Measurements from ENCODE around the gene KRTAP9-2.
"Not testable (repeated sequence)": the region's sequence is repeated elsewhere in the genome, so short reads cannot be mapped to it uniquely, and the experiment has no call there.

The KRTAP9-2 gene

GRCh38 chr17:41226598-41227095, at the start of gene KRTAP9-2:
Gene KRTAP9-2, plus strand, starts transcription at chr17:41226648. Its CDS starts 7 bp downstream, at chr17:41226655.
- not testable (repeated sequence) for H3K27me3 ChIP-seq (ENCODE audit: control insufficient read depth, insufficient read depth, low read length); H3K4me1 ChIP-seq (ENCODE audit: control insufficient read depth, insufficient read depth, low read length); H3K36me3 ChIP-seq (ENCODE audit: control insufficient read depth, insufficient read depth, low read length); H3K27ac ChIP-seq (ENCODE audit: low read depth, low read length); H3K9ac ChIP-seq (ENCODE audit: low read length); H3K4me3 ChIP-seq (ENCODE audit: low read depth, low read length); H3K9me3 ChIP-seq (ENCODE audit: control insufficient read depth, insufficient read depth, low read depth, low read length)

- H3K9ac ChIP-seq (ENCODE audit: low read length): no peak overlapping the region
- no peaks in the 10 kb centered on the region for H3K36me3 ChIP-seq (ENCODE audit: control insufficient read depth, insufficient read depth, low read length)
- no peaks in the 10 kb centered on the region for H3K9me3 ChIP-seq (ENCODE audit: control insufficient read depth, insufficient read depth, low read depth, low read length)
- no peak overlapping the region for H3K4me3 ChIP-seq (ENCODE audit: low read depth, low read length)
- no peaks in the 10 kb centered on the region for H3K27me3 ChIP-seq (ENCODE audit: control insufficient read depth, insufficient read depth, low read length)
- H3K27ac ChIP-seq (ENCODE audit: low read depth, low read length): no peak overlapping the region
- H3K4me1 ChIP-seq (ENCODE audit: control insufficient read depth, insufficient read depth, low read length): no peaks in the 10 kb centered on the region
Observed at GRCh38 chr17:41176744-41177387, 49.6 kb upstream of the KRTAP9-2 start.

DNA sequence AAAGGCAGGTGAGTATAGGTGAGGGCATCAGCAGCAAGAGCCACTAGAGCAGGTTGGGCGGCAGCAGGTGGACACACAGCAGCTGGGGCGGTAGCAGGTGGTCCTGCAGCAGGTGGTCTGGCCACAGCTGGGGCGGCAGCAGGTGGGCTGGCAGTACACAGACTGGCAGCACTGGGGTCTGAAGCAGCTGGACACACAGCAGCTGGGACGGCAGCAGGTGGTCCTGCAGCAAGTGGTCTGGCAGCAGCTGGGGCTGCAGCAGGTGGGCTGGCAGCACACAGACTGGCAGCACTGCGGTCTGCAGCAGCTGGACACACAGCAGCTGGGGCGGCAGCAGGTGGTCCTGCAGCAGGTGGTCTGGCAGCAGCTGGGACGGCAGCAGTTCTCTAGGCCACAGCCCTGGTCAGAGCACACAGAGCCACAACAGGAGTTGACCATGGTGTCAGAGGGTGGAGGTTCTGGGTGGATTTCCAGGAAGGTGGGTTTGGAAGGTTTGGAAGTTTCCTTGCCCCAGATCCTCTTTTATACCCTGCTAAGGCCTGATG, 48.6 kb upstream of the KRTAP9-2 start, which contains the start of gene KRTAP4-2:
Gene KRTAP4-2 (minus strand): TSS at position 495 of the 545 bp plus-strand sequence. CDS start 57 bp downstream, at position 438.
- H3K4me3 ChIP-seq (ENCODE audit: low read depth, low read length): no peak within 1 kb of the TSS

GRCh38 chr17:41178341-41178740, 48.1 kb upstream of the KRTAP9-2 start:
- Histone ChIP-seq H3K9me3 (ENCODE audit: control insufficient read depth, insufficient read depth, low read depth, low read length) (no peaks in the 10 kb centered on the region), H3K4me1 (ENCODE audit: control insufficient read depth, insufficient read depth, low read length) (no peaks in the 10 kb centered on the region), H3K36me3 (ENCODE audit: control insufficient read depth, insufficient read depth, low read length) (no peaks in the 10 kb centered on the region), H3K4me3 (ENCODE audit: low read depth, low read length) (no peak overlapping the region), H3K9ac (ENCODE audit: low read length) (no peak overlapping the region), H3K27me3 (ENCODE audit: control insufficient read depth, insufficient read depth, low read length) (no peaks in the 10 kb centered on the region), H3K27ac (ENCODE audit: low read depth, low read length) (no peak overlapping the region)

More for the DNA sequence above, 48.6 kb upstream of the KRTAP9-2 start, which contains the start of gene KRTAP4-2:
- H3K27me3 ChIP-seq (ENCODE audit: control insufficient read depth, insufficient read depth, low read length): no peaks in the 10 kb centered on the region
- H3K9me3 ChIP-seq (ENCODE audit: control insufficient read depth, insufficient read depth, low read depth, low read length): no peaks in the 10 kb centered on the region
- H3K36me3 ChIP-seq (ENCODE audit: control insufficient read depth, insufficient read depth, low read length): no peaks in the 10 kb centered on the region
- H3K4me1 ChIP-seq (ENCODE audit: control insufficient read depth, insufficient read depth, low read length): no peaks in the 10 kb centered on the region
- no peak within 1 kb of the TSS for H3K9ac ChIP-seq (ENCODE audit: low read length)
- H3K27ac ChIP-seq (ENCODE audit: low read depth, low read length): no peak within 1 kb of the TSS

- no peaks in the 10 kb centered on the region for H3K27me3 ChIP-seq (ENCODE audit: control insufficient read depth, insufficient read depth, low read length)
- no peaks in the 10 kb centered on the region for H3K9me3 ChIP-seq (ENCODE audit: control insufficient read depth, insufficient read depth, low read depth, low read length)
- no peak overlapping the region for H3K27ac ChIP-seq (ENCODE audit: low read depth, low read length)
- H3K9ac ChIP-seq (ENCODE audit: low read length): no peak overlapping the region
- no peaks in the 10 kb centered on the region for H3K4me1 ChIP-seq (ENCODE audit: control insufficient read depth, insufficient read depth, low read length)
- no peaks in the 10 kb centered on the region for H3K36me3 ChIP-seq (ENCODE audit: control insufficient read depth, insufficient read depth, low read length)
- no peak overlapping the region for H3K4me3 ChIP-seq (ENCODE audit: low read depth, low read length)
Observed at GRCh38 chr17:41178843-41179616, 47.4 kb upstream of the KRTAP9-2 start.

GRCh38 chr17:41184480-41184961, 41.9 kb upstream of the KRTAP9-2 start, which contains the start of gene KRTAP4-1:
Gene KRTAP4-1, minus strand, starts transcription at chr17:41184911. Its CDS starts 57 bp downstream, at chr17:41184854.
- no peaks in the 10 kb centered on the region for H3K27me3 ChIP-seq (ENCODE audit: control insufficient read depth, insufficient read depth, low read length)
- no peak within 1 kb of the TSS for H3K27ac ChIP-seq (ENCODE audit: low read depth, low read length)
- no peaks in the 10 kb centered on the region for H3K4me1 ChIP-seq (ENCODE audit: control insufficient read depth, insufficient read depth, low read length)
- no peaks in the 10 kb centered on the region for H3K36me3 ChIP-seq (ENCODE audit: control insufficient read depth, insufficient read depth, low read length)
- no peak within 1 kb of the TSS for H3K4me3 ChIP-seq (ENCODE audit: low read depth, low read length)
- H3K9me3 ChIP-seq (ENCODE audit: control insufficient read depth, insufficient read depth, low read depth, low read length): no peaks in the 10 kb centered on the region
- no peak within 1 kb of the TSS for H3K9ac ChIP-seq (ENCODE audit: low read length)

DNA sequence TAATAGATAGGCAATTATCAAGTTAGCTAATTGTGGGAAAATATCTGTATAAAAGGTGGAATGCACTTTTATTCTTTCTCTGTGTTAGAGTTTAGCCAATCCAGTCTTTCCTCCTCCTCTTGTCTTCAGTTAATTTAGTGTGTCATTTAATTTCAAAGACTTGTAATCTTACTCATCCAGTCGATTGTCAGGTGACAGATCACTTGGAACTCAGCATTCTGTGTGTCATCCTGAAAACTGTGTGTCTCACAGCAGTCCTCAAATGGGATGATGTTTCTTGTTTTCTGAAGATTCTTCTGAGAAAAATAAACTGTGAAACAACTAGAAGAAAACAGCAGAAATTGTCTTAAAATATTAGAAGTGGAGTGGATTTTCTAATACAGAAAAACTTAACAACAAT, 41.4 kb upstream of the KRTAP9-2 start:
- Histone ChIP-seq H3K9ac (ENCODE audit: low read length) (no peak overlapping the region), H3K27me3 (ENCODE audit: control insufficient read depth, insufficient read depth, low read length) (no peaks in the 10 kb centered on the region), H3K27ac (ENCODE audit: low read depth, low read length) (no peak overlapping the region), H3K36me3 (ENCODE audit: control insufficient read depth, insufficient read depth, low read length) (no peaks in the 10 kb centered on the region), H3K4me1 (ENCODE audit: control insufficient read depth, insufficient read depth, low read length) (no peaks in the 10 kb centered on the region), H3K4me3 (ENCODE audit: low read depth, low read length) (no peak overlapping the region), H3K9me3 (ENCODE audit: control insufficient read depth, insufficient read depth, low read depth, low read length) (no peaks in the 10 kb centered on the region)

DNA sequence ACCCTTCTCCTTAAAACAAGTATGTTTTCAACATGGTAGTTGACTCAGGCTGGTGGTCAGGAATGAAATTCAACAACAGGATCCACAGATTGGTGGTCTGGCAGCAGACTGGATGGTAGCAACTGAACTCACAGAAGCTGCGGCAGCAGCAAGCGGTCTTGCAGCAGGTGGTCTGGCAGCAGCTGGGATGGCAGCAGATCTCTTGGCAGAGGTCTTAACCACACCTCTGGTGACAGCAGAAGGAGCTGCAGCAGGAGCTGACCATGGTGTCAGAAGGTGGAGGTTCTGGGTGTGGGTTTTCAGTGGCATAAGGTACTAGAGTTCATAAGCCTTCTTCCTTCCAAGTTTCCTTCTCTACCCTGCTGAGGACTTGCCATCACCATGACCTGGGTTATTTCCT, 39.6 kb upstream of the KRTAP9-2 start:
- no peaks in the 10 kb centered on the region for H3K36me3 ChIP-seq (ENCODE audit: control insufficient read depth, insufficient read depth, low read length)
- H3K9ac ChIP-seq (ENCODE audit: low read length): no peak overlapping the region
- no peaks in the 10 kb centered on the region for H3K27me3 ChIP-seq (ENCODE audit: control insufficient read depth, insufficient read depth, low read length)
- H3K4me3 ChIP-seq (ENCODE audit: low read depth, low read length): no peak overlapping the region
- no peak overlapping the region for H3K27ac ChIP-seq (ENCODE audit: low read depth, low read length)
- no peaks in the 10 kb centered on the region for H3K9me3 ChIP-seq (ENCODE audit: control insufficient read depth, insufficient read depth, low read depth, low read length)
- H3K4me1 ChIP-seq (ENCODE audit: control insufficient read depth, insufficient read depth, low read length): no peaks in the 10 kb centered on the region

- not testable (repeated sequence) for H3K27me3 ChIP-seq (ENCODE audit: control insufficient read depth, insufficient read depth, low read length); H3K9ac ChIP-seq (ENCODE audit: low read length); H3K27ac ChIP-seq (ENCODE audit: low read depth, low read length); H3K4me1 ChIP-seq (ENCODE audit: control insufficient read depth, insufficient read depth, low read length); H3K4me3 ChIP-seq (ENCODE audit: low read depth, low read length); H3K9me3 ChIP-seq (ENCODE audit: control insufficient read depth, insufficient read depth, low read depth, low read length); H3K36me3 ChIP-seq (ENCODE audit: control insufficient read depth, insufficient read depth, low read length)
Observed at GRCh38 chr17:41189837-41190318, 36.6 kb upstream of the KRTAP9-2 start, which contains the start of gene KRTAP9-1. Gene KRTAP9-1, plus strand, starts transcription at chr17:41189887. Its CDS starts 0 bp downstream, at chr17:41189887.

DNA sequence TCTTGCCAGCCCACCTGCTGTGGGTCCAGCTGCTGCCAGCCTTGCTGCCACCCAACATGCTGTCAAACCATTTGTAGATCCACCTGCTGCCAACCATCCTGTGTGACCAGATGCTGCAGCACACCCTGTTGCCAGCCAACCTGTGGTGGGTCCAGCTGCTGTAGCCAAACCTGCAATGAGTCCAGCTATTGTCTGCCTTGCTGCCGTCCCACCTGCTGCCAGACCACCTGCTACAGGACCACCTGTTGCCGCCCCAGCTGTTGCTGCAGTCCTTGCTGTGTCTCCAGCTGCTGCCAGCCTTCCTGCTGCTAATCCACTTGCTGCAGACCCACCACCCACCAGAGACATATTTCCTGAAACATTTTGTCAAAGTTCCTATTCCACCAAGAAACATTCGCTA, 36.1 kb upstream of the KRTAP9-2 start:
- H3K4me1 ChIP-seq (ENCODE audit: control insufficient read depth, insufficient read depth, low read length): no peaks in the 10 kb centered on the region
- no peaks in the 10 kb centered on the region for H3K36me3 ChIP-seq (ENCODE audit: control insufficient read depth, insufficient read depth, low read length)
- H3K4me3 ChIP-seq (ENCODE audit: low read depth, low read length): no peak overlapping the region
- no peaks in the 10 kb centered on the region for H3K27me3 ChIP-seq (ENCODE audit: control insufficient read depth, insufficient read depth, low read length)
- H3K27ac ChIP-seq (ENCODE audit: low read depth, low read length): no peak overlapping the region
- H3K9ac ChIP-seq (ENCODE audit: low read length): no peak overlapping the region
- no peaks in the 10 kb centered on the region for H3K9me3 ChIP-seq (ENCODE audit: control insufficient read depth, insufficient read depth, low read depth, low read length)
